Measurements from ENCODE around the gene PLEKHN1.

The PLEKHN1 gene

DNA sequence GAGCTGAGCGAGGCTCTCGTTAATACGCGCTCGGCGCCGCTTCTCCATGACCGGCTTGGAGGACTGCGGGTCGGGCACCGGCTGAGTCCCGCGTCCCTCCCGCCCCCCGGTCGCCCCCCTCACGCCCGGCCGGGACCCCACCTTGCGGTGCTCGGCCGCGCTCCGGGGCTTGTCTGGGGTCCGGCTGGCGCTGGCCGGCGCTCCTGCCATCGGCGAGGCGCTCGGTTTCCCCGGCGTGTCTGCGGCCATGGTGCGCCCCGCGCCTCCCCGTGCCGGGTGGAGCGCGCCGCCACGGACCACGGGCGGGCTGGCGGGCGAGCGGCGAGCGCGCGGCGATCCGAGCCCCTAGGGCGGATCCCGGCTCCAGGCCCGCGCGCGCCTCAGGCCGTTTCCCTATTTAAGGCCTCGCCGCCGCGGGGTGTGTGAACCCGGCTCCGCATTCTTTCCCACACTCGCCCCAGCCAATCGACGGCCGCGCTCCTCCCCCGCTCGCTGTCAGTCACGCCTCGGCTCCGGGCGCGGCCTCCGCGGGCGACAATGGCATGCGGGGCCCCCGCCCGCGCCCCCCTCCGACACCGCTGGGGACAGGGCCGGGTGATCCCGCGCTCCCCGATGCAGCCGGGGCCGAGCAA, 33.6 kb downstream of the PLEKHN1 start, which contains the start of gene HES4:
Gene HES4, minus strand, starts transcription at position 373 of the 632 bp plus-strand sequence. Its CDS starts 124 bp downstream, at position 249.
- Histone ChIP-seq H3K9ac (ENCODE audit: low read length in 5 of 5) (peak within 1 kb of the TSS in 4 of 5 donors; percentile 40 to 71 (median 55)), H3K27ac (ENCODE audit: low read depth, low read length) (peak within 1 kb of the TSS; percentile 65), H3K4me1 (ENCODE audit: control insufficient read depth in 5 of 5, insufficient read depth in 5 of 5, low read length in 5 of 5) (peaks cover 2 to 41% (median 24%) of the 10 kb centered on the region in 5 donors), H3K9me3 (ENCODE audit: control insufficient read depth in 5 of 5, low read length in 5 of 5) (no peaks in the 10 kb centered on the region), H3K27me3 (ENCODE audit: control insufficient read depth in 5 of 5, insufficient read depth in 4 of 5, low read length in 5 of 5) (peaks cover 5 to 38% (median 33%) of the 10 kb centered on the region in 5 donors), H3K4me3 (ENCODE audit: low read depth in 1 of 5, low read length in 5 of 5) (peak within 1 kb of the TSS in 4 of 5 donors; percentile 59 to 72 (median 60)), H3K36me3 (ENCODE audit: control insufficient read depth in 5 of 5, insufficient read depth in 5 of 5, low read length in 5 of 5) (no peaks in the 10 kb centered on the region)

DNA sequence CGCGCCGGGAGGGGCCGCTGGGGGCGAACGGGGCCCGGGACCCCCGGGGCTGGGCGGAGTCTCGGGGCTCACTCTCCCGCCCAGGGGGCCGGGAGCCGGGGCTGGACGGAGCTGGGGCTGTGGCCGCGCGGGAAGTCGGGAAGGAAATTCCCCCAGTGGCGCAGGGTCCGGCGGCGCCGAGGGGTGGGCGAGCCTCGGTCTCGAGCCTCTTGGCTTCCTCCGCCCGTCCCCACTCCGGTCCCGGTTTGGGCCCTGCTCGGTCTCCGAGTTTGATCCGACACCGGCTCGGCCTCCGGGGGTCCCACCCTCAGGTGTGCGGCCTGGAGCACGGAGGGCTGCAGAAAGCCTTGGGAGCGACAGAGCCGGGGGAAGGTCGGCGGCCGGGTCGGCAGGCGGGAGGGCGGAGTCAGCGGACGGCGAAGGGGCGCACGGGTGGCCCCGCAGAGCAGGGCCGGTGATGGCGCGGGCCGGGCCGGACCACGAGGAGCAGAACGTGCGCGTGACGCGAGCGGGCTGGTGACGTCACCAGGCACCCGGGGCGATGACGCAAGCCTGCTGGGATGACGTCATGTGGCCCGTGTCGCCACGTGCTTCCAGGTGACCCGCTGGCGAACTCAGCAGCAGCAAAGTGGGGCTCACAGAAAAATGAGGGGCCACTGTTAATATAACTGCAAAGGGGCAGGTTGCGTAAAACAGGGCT, 34.2 kb downstream of the PLEKHN1 start:
- peaks cover 5 to 45% (median 37%) of the 10 kb centered on the region in 5 donors for H3K27me3 ChIP-seq (ENCODE audit: control insufficient read depth in 5 of 5, insufficient read depth in 4 of 5, low read length in 5 of 5)
- H3K9ac ChIP-seq (ENCODE audit: low read length in 5 of 5): peak overlapping the region in 4 of 5 donors; percentile 40 to 71 (median 55)
- H3K27ac ChIP-seq (ENCODE audit: low read depth, low read length): peak overlapping the region; percentile 65

DNA sequence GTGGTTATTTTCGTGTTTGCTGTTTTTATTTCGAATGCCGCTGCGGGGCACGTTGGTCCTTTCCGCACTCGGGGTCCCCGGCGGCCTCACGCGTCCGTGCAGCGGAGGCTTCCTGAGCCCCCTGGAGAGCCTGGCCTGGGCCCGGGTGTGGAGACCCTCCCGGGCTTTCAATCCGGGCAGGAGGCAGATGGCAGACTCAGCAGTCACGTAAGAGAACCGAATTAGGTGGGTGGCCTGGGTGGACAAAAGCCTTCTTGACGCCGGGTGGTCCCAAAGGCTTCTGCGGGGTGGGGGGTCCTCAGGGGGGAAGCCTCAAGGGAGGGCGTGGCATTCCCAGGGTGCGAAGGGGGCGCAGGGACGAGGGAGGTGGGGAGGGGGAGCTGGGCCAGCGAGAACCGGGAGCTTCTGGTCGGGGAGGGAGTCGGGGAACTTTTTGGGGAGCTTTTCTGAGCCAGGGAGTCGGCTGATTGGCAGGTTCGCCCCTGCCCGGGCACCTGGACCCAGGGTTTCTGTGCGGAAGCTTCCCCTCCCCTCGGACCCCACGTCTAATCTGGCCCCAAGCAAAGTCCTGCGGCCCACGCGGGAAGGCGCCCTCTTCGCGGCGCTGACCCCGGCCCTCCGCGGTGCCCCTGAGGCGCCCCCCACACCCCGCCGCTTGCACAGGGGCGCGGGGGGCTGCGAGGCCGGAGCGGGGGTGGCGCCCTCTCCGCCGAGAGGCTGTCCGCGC, 34.9 kb downstream of the PLEKHN1 start:
- H3K4me3 ChIP-seq (ENCODE audit: low read depth in 1 of 5, low read length in 5 of 5): peak overlapping the region in 4 of 5 donors; percentile 58 to 72 (median 60)
- H3K9me3 ChIP-seq (ENCODE audit: control insufficient read depth in 5 of 5, low read length in 5 of 5): no peaks in the 10 kb centered on the region
- H3K9ac ChIP-seq (ENCODE audit: low read length in 5 of 5): peak overlapping the region in 2 of 5 donors; percentile 46 to 59
- H3K27me3 ChIP-seq (ENCODE audit: control insufficient read depth in 5 of 5, insufficient read depth in 4 of 5, low read length in 5 of 5): peaks cover 12 to 52% (median 41%) of the 10 kb centered on the region in 5 donors
- H3K36me3 ChIP-seq (ENCODE audit: control insufficient read depth in 5 of 5, insufficient read depth in 5 of 5, low read length in 5 of 5): no peaks in the 10 kb centered on the region
- peak overlapping the region; percentile 65 for H3K27ac ChIP-seq (ENCODE audit: low read depth, low read length)
- peaks cover 2 to 49% (median 30%) of the 10 kb centered on the region in 5 donors for H3K4me1 ChIP-seq (ENCODE audit: control insufficient read depth in 5 of 5, insufficient read depth in 5 of 5, low read length in 5 of 5)

More for the DNA sequence above, 34.2 kb downstream of the PLEKHN1 start:
- H3K4me3 ChIP-seq (ENCODE audit: low read depth in 1 of 5, low read length in 5 of 5): peak overlapping the region in 4 of 5 donors; percentile 58 to 72 (median 60)
- peaks cover 2 to 47% (median 29%) of the 10 kb centered on the region in 5 donors for H3K4me1 ChIP-seq (ENCODE audit: control insufficient read depth in 5 of 5, insufficient read depth in 5 of 5, low read length in 5 of 5)
- no peaks in the 10 kb centered on the region for H3K36me3 ChIP-seq (ENCODE audit: control insufficient read depth in 5 of 5, insufficient read depth in 5 of 5, low read length in 5 of 5)
- no peaks in the 10 kb centered on the region for H3K9me3 ChIP-seq (ENCODE audit: control insufficient read depth in 5 of 5, low read length in 5 of 5)

DNA sequence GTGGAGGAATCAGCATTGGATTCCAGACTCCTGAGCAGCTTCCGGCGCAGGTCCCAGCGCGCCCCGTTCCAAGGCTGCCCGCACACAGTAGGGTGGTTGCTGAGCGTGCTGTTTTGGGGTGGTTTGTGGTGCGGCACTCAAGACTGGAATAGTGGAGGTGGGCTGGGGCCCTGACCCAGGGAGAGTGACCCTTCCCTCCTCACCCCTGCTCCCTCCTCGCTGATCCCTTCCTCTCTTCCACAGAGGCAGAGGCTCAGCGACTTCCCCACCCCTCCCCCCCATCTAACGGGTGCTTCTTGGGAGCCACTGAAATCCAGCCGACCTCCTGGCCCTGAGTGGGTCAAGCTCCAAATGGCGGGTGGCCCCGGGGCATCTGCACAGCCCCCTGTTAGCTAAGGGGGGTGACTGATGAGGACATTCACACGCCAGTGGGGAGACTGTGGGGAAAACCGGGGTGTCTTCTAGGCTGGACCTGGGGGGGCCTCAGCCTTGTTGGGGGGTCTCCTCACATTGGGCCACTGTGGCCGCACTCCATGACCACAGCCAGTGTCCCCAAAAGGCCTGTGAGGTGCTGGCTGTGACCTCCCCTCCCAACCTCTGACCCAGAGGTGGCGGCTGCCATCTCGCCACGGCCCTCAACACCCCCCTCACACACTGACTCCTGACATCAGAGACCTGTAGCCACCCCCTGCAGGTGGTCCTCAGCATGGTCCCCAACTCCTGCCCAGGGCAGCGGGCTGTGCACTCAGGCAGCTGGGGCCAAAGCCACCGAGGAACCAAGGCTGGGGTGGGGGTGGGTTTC, 37.5 kb downstream of the PLEKHN1 start:
- Histone ChIP-seq H3K27ac (ENCODE audit: low read depth, low read length) (no peak overlapping the region), H3K4me1 (ENCODE audit: control insufficient read depth in 5 of 5, insufficient read depth in 5 of 5, low read length in 5 of 5) (peaks cover 2 to 42% (median 28%) of the 10 kb centered on the region in 5 donors), H3K27me3 (ENCODE audit: control insufficient read depth in 5 of 5, insufficient read depth in 4 of 5, low read length in 5 of 5) (peaks cover 14 to 48% (median 37%) of the 10 kb centered on the region in 5 donors)

DNA sequence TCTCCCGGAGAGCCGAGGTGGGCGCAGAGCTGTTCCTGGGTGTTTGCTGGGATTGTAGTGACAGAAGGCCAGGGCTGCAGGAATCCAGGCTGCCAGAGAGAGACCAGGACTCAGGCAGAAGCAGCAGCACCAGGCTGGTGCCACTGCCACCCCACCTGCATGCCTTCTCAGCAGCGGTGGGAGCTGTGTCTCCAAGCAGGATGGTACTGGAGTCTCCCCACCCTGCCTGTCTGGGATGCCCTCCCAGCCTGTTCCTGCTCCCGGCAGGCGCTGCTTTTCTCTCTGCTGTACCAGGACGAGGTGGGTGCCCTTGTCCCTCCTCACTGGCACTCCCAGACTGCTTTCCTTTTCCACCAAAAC, 38.1 kb downstream of the PLEKHN1 start:
- H3K4me3 ChIP-seq (ENCODE audit: low read depth in 1 of 5, low read length in 5 of 5): no peak overlapping the region
- peaks cover 2 to 36% (median 25%) of the 10 kb centered on the region in 5 donors for H3K4me1 ChIP-seq (ENCODE audit: control insufficient read depth in 5 of 5, insufficient read depth in 5 of 5, low read length in 5 of 5)
- H3K9me3 ChIP-seq (ENCODE audit: control insufficient read depth in 5 of 5, low read length in 5 of 5): no peaks in the 10 kb centered on the region
- no peak overlapping the region for H3K9ac ChIP-seq (ENCODE audit: low read length in 5 of 5)
- H3K27me3 ChIP-seq (ENCODE audit: control insufficient read depth in 5 of 5, insufficient read depth in 4 of 5, low read length in 5 of 5): peaks cover 14 to 46% (median 35%) of the 10 kb centered on the region in 5 donors
- H3K27ac ChIP-seq (ENCODE audit: low read depth, low read length): no peak overlapping the region
- H3K36me3 ChIP-seq (ENCODE audit: control insufficient read depth in 5 of 5, insufficient read depth in 5 of 5, low read length in 5 of 5): no peaks in the 10 kb centered on the region

More for the DNA sequence above, 37.5 kb downstream of the PLEKHN1 start:
- Histone ChIP-seq H3K9ac (ENCODE audit: low read length in 5 of 5) (no peak overlapping the region), H3K4me3 (ENCODE audit: low read depth in 1 of 5, low read length in 5 of 5) (no peak overlapping the region), H3K36me3 (ENCODE audit: control insufficient read depth in 5 of 5, insufficient read depth in 5 of 5, low read length in 5 of 5) (no peaks in the 10 kb centered on the region), H3K9me3 (ENCODE audit: control insufficient read depth in 5 of 5, low read length in 5 of 5) (no peaks in the 10 kb centered on the region)

DNA sequence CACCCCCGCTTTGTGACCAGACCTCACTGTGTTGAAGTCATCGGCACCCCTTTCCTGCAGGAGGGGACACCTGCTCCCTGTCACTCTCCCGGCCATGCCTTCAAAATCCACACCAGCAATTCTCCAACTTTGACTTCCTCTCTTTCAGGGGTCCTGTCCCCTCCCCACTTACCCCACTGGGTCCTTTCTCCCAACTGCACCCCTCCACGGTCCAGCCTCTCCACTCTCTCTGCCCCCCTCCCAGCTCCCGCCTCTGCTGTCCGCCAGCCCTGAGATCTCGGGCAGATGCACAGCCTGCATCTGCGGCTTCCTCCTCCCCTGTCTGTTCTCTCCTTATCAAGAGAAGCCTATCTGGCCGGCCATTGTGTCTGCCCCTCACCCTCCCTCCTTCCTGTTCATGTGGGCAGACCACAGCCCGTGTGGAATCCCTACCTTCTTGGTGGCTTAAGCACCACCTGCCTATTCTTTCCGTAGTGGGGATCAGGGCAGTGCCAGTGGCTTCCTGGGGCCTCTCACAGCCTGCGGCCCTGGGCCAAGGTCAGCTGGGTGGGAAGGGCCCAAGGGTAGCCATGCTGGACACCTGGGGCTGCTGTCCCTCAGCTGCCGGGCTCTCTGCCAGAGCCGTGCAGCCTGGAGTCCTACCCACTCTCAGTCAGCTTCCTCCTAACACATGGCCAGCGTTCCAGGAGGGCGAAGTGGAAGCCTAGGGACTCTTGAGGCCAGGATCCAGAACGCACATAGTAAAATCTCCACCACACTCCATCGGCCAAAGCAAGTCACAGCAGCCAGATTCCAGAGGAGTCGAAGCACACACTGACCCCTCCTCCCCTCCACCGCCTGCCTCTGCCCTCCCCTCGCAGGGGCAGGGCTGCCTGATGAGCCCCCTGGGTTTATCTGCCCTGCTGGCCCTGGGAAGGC, 38.8 kb downstream of the PLEKHN1 start:
- Histone ChIP-seq H3K36me3 (ENCODE audit: control insufficient read depth in 5 of 5, insufficient read depth in 5 of 5, low read length in 5 of 5) (no peaks in the 10 kb centered on the region), H3K4me3 (ENCODE audit: low read depth in 1 of 5, low read length in 5 of 5) (no peak overlapping the region), H3K9ac (ENCODE audit: low read length in 5 of 5) (no peak overlapping the region), H3K27ac (ENCODE audit: low read depth, low read length) (no peak overlapping the region), H3K4me1 (ENCODE audit: control insufficient read depth in 5 of 5, insufficient read depth in 5 of 5, low read length in 5 of 5) (peaks cover under 1 to 30% (median 23%) of the 10 kb centered on the region in 5 donors), H3K27me3 (ENCODE audit: control insufficient read depth in 5 of 5, insufficient read depth in 4 of 5, low read length in 5 of 5) (peaks cover 14 to 44% (median 35%) of the 10 kb centered on the region in 5 donors), H3K9me3 (ENCODE audit: control insufficient read depth in 5 of 5, low read length in 5 of 5) (no peaks in the 10 kb centered on the region)

DNA sequence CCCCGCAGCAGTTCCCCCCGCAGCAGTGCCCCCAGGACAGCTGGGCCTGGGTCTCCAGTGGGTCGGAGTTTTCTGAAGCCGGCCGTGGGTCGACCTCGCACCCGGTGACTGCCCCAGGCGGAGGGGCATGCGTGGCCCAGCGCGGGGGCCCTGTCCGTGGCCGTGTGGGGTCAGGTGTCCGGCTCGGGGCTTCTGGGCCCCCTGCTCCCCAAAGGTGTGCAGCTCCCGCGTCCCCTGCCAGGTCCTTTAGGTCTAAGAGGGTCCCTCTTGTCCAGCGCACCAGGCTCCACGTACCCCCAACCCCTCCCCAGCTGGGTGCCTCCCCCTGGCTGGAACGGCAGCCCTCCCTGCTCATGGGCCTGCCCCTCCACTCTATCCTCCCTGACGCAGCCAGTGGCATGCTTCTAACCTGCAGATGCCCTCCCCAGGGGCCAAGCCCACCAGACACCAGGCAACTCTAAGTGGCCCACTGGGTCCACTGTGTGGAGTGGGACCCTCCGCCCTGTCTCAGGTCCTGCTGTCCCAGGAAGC, 39.6 kb downstream of the PLEKHN1 start:
- H3K9ac ChIP-seq (ENCODE audit: low read length in 5 of 5): no peak overlapping the region
- no peaks in the 10 kb centered on the region for H3K9me3 ChIP-seq (ENCODE audit: control insufficient read depth in 5 of 5, low read length in 5 of 5)
- H3K27ac ChIP-seq (ENCODE audit: low read depth, low read length): no peak overlapping the region
- H3K36me3 ChIP-seq (ENCODE audit: control insufficient read depth in 5 of 5, insufficient read depth in 5 of 5, low read length in 5 of 5): no peaks in the 10 kb centered on the region
- H3K4me3 ChIP-seq (ENCODE audit: low read depth in 1 of 5, low read length in 5 of 5): no peak overlapping the region
- H3K4me1 ChIP-seq (ENCODE audit: control insufficient read depth in 5 of 5, insufficient read depth in 5 of 5, low read length in 5 of 5): peaks cover 0 to 22% (median 17%) of the 10 kb centered on the region in 5 donors
- H3K27me3 ChIP-seq (ENCODE audit: control insufficient read depth in 5 of 5, insufficient read depth in 4 of 5, low read length in 5 of 5): peaks cover 14 to 41% (median 35%) of the 10 kb centered on the region in 5 donors

DNA sequence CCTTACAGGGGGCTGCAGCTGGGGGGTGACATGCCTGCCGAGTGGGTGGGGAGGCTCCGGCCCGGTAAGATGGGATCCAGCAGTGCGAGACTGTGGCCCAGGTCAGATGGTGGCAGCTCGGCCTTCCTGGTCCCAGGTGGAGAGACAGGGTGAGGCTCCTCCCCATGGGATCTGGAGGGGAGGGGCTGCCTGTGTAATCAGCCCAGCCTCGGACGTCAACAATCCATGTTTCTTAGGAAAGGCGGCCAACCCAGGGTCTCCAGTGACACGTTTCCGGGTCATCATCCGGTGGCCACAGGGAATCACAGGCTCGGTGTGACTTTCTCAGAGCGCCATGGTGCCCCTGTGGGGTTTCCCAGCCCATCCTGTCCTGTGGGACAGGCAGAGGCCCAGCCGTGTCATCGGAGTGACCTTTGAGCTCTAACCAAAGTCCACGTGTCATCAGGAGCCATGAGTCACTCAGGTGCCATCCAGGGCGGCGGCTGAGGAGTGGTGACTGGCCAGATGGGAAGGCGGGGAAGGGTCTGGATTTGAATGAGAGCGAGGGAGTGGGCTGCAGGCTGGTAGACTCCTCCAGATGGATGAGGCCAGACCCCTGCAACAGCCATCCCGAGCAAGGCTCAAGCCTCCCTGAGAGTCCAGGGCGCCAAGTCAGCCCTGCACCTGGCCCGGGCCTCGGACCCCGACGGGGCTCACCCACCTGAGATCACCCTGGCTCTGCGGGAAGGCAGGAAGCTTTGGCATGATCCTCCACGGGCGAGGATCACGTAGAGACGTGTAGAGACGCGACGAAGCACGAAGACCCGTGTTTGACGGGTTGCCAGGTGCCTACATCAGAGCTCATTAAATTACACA, 40.2 kb downstream of the PLEKHN1 start:
- Histone ChIP-seq H3K36me3 (ENCODE audit: control insufficient read depth in 5 of 5, insufficient read depth in 5 of 5, low read length in 5 of 5) (no peaks in the 10 kb centered on the region), H3K27ac (ENCODE audit: low read depth, low read length) (no peak overlapping the region), H3K4me3 (ENCODE audit: low read depth in 1 of 5, low read length in 5 of 5) (no peak overlapping the region), H3K27me3 (ENCODE audit: control insufficient read depth in 5 of 5, insufficient read depth in 4 of 5, low read length in 5 of 5) (peaks cover 14 to 37% (median 33%) of the 10 kb centered on the region in 5 donors), H3K9me3 (ENCODE audit: control insufficient read depth in 5 of 5, low read length in 5 of 5) (no peaks in the 10 kb centered on the region), H3K9ac (ENCODE audit: low read length in 5 of 5) (no peak overlapping the region), H3K4me1 (ENCODE audit: control insufficient read depth in 5 of 5, insufficient read depth in 5 of 5, low read length in 5 of 5) (peaks cover 0 to 15% (median 11%) of the 10 kb centered on the region in 5 donors)
